T-helper 2 cell (primary cell): ENCODE results near the gene KIF24.
"Not testable (repeated sequence)": the region's sequence is repeated elsewhere in the genome, so short reads cannot be mapped to it uniquely, and the experiment has no call there.

Source experiments
- DNase-seq, 5 experiments: peaks; one replicate each; pipeline versions ENCODE4 v3.0.0 to v3.0.0-alpha.2; 2012 to 2022

KIF24 gene

DNA sequence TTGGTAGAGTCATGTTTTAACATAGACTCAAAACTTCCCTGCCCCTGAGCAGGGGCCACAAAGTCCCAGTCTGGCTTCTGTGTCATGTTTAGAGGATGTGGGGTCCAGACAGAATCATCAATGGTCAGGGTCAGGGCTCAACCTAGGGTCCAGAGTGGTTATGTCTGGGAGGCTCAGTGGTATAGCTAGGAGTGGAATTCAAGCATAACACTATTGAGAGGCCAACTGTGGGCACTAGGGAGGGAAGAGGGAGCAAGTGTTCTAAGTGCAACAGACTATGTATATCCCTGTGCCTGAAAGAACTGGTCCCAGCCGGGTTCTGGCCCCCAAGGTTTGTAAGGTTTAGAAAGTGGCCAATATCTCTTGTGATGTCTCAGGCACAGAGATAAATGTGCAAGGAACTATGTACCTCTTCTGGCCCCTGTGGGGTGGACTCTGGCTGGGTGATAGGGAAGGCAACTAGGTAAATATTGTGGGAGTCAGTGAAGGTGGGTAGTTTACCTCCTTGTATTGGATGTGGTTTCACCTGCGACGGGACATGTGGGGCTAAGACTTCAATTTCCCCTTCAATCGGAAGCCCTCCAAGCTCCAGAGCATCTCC, 33.6 kb upstream of the KIF24 start:
- DNase-seq: no peak

DNA sequence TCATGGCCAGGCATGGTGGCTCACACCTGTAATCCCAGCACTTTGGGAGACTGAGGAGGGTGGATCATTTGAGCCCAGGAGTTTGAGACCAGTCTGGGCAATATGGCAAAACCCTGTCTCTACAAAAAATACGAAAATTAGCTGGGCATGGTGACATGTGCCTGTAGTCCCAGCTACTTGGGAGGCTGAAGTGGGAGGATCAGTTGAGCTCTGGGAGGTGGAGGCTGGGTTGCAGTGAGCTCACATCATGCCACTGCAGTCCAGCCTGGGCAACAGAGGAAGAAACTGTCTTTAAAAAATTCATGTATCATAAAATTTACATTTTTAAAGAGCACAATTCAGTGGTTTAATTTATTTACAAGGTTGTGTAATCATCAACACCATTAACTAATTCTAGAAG, 23.9 kb upstream of the KIF24 start:
- DNase-seq: not testable (repeated sequence)

DNA sequence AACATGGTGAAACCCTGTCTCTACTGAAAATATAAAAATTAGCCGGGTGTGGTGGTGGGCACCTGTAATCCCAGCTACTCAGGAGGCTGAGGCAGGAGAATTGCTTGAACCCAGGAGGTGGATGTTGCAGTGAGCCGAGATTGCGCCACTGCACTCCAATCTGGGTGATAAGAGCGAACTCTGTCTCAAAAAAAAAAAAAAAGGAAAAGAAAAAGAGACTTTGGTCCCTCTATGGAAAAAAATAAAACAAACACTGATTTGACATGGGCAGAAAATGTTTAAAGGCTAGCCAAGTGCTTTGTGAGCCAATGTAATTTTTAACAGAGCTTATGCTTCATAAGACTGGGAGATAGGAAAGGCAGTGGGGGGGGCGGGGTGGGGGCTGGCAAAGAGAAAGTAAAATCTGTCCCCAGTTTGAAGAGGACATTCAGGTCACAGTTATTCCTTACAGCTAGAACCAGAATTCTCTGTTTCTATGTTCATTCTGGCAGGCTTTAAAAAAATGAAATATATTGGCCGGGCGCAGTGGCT, 23.1 kb upstream of the KIF24 start:
- DNase-seq: not testable (repeated sequence)

DNA sequence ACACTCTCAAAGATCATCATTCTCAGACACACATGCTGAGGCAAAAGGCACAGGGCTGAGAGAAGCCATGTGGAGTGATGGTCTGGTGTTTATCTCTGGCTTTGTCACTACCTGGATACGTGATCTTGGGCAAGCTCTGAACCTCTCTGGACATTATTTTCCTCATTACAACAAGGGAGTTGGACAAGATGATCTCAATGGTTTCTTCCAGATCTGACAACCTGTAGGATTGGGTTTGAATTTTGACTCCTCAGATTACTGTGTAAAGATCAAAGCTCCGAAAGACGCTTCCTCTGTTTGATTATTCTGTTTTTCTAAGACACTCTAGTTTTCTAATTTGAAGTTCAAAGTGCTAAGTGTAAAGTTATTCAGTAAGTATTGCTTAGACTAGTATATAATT, 20.3 kb upstream of the KIF24 start:
- no peak for DNase-seq

DNA sequence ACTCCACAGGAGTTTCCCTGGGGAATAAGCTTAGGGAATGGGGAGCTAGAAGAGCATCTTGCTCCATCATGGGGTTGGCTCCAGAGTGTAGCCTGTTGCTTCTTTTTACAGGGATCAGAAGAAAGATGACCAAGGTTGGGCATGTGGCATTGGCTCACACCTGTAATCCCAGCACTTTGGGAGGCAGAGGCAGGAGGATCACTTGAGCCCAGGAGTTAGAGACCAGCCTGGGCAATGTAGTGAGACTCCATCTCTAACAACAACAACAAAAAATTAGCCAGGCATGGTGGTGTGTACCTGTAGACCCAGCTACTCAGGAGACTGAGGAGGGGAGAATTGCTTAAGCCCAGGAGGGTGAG, 18.7 kb upstream of the KIF24 start:
- DNase-seq: no peak

DNA sequence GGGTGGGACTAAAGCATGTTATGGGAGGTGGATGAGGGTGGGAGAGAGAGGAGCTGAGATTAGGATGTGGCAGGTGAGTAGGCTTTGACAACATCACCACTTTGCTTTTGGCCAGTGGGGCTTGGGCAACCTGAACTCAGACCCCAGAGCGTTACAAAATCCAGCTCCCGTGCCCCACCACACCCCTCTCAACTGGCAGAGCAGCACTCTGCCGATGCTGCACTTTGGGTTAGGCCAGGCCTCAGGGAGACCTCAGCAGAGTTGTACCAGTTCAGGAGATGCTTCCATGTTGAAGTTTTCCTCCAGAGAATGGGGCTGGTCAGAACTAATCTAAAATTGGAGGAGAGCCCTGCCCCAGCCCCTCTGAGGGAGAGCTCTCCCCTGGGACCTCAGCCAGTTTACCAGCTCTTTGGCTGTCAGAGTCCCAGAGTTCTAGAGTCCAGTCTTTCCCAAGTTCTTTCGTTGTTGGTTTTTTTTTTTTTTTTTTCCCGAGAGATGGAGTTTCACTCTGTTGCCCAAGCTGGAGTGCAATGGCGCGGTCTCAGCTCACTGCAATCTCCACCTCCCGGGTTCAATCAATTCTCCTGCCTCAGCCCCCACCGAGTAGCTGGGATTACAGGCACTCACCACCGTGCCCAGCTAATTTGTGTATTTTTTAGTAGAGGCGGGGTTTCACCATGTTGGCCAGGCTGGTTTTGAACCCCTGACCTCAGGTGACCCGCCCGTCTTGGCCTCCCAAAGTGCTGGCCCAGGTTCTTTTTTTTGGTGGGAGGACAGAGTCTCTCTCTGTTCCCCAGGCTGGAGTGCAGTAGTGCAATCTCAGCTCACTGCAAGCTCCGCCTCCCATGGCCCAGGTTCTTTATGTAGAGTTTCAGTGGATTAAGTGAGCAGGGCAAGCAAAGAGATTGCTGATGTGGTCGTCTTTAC, 18.1 kb upstream of the KIF24 start:
- DNase-seq: no peak

DNA sequence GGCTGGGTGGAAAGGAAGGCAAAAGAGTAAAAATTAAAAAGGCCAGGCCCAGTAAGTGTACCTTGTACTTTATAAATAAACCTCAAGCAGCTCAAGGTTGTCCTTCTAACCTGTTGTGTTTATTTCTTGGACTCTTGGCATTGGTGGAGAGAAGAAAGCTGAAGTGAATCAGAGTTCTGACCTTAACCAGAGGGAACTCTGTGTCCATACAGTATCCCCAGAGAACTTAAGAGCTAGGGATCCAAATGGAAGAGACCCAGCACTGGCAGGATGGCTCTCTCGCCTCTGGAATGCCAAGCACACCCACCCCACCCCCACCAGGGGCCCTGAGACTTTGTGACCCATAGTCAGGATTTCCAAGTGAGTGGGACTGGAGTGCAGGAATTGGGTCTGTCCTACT, 14.5 kb upstream of the KIF24 start:
- DNase-seq: no peak

DNA sequence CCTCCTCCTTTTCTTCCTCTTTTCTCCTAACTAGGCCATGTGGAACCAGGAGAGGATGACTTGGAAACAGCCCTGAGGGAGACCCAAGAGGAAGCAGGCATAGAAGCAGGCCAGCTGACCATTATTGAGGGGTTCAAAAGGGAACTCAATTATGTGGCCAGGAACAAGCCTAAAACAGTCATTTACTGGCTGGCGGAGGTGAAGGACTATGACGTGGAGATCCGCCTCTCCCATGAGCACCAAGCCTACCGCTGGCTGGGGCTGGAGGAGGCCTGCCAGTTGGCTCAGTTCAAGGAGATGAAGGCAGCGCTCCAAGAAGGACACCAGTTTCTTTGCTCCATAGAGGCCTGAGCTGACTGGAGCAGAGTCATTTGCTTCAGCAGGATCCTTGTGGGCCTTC, 14.0 kb upstream of the KIF24 start:
- DNase-seq: no peak

DNA sequence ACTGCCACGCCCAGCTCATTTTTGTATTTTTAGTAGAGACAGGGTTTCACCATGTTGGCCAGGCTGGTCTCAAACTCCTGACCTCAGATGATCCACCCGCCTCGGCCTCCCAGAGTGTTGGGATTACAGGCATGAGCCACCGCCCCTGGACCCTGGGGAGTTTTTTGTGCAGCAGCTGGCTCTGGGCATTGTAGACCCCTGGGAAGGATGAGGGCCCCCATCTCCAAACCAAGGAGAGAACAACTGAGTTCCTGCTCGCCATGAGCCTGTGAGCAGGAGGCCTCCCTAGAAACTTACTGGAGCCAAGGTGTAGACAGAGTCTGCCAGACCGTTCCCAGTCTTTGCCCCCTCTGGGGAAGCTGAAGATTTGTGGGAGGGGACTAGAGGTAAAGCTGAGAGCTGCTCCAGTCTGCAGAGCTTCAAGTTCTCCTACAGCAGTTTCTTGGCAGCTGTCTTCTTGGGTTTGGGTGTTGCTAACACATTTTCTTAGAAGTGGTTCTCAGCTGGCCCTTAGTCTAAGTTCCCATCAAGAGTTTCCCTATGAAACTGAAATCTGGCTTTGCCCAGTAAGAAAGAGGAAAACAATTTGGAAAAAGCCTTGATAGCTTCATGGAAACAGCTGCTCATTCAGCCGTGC, 12.7 kb upstream of the KIF24 start:
- DNase-seq: no peak

DNA sequence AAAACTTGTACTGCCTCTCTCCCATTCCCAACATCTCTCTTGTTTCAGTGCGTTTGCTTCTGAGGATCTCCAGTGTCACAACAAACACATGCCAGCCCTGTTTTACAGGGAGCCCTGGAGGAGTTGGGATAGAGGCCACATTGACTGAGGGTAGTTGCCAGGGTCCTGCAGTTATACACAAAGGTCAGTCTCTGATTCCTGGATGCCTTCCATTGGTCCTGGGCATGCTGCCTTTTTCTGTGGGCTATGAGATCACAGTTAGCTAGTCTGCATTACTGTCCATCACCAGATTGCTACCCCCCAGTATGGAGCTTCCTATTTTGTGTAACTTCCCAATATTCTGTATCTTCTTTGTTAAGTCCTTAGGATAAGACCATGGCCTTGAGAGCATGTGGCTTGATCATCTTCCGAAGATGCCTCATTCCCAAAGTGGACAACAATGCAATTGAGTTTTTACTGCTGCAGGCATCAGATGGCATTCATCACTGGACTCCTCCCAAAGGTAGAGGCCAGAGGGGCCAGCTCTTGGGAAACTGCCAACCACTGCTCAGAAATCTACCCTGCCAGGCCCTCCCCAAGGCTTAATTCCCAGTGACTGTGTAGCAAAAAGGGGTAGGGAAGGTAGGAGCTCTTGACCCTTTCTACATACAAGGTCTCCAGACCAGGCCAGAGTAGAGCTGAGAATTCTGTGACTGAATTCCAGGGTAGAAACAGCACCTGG, 9.8 kb upstream of the KIF24 start:
- DNase-seq: no peak

DNA sequence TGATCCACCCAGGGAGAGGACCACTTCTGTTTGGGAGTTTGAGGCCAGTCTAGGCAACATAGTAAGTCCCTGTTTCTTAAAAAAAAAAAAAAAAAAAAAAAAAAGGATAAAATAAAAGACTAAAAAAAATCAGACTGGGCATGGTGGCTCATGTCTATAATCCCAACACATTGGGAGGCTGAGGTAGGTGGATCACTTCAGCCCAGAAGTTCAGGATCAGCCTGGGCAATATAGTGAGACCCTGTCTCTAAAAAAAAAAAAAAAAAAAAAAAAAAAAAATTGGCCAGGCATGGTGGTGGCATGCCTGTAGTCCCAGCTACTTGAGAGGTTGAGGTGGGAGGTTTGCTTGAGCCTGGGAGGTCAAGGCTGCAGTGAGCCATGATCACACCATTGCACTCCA, 9.0 kb upstream of the KIF24 start:
- not testable (repeated sequence) for DNase-seq

DNA sequence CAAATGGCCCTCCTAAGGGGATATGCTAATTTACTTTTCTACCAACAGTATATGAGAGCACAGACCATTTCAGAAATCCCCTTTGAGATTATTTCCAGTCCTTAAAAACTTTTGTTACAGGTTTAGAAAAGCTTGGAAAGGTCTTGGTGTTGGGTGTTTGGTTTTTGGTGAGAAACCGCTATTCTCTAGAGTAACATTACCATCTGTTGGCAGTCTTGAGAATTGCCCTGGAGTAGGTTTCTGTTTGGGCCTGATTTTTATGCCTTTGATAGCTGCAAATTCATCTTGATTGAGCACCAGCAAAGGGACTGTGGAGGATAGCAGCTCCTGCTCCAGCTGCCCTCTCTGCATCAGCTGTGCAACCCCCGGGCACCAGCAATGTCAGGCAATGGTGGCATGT, 8.3 kb upstream of the KIF24 start:
- DNase-seq: no peak

DNA sequence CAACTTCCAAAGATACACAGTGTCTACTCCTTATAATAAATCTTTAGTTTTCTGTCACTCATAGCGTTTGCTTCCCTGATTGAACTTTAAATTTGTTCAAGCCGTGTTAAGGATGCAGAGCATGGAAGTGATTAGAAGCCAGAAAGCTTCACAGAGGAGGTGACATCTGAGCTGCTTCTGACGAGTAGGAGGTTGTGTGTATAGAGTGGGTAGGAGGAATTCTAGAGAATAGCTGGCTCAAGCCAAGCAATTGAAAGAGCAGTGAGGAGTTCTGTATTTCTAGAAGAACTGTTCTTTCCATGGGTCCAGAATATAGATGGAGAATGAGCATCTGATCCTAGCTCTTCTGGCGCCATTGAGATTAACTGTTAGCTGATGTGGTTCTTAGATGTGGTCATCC, 6.3 kb upstream of the KIF24 start:
- no peak for DNase-seq

DNA sequence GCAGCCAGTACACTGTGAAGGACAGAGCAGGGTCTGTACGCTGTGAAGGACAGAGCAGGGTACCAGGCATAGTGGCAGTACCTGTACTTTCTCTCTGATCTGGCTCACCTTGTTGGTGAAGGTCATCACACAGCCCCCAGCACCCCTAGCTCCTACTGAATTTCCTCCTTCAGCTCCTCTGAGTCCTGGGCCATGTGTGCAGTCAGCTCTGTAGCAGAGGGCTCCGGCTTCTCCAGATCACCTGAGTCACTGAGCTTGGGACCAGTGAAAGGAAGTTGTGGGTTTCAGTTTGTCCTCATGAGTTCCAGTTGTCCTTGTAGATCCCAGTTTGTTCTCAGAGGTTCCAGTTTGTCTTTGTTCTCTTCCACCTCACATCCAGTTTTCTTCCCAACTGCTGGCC, 5.8 kb upstream of the KIF24 start:
- no peak for DNase-seq

DNA sequence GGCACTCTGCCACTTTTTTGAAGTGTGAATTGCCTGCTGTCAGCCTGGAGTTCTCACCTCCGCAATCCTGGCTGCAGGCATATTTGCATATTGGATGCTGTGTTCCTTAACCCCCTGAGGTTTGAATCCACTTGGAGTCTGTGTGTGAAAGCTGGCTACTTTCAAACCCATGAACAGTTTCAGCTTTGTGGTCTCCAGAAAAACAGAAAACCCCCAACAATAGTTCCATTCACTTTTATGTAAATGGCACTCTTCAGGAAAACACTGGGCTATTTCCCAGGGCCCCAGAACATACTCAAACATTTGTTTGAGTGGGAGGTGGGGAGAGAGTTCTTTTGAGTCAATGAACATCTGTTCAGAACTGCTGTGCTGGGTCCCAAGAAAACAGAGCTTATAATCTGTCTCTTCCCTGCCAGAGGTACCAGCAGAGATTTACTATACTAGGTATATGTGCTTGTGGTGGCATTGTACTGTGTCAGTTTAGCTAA, 5.3 kb upstream of the KIF24 start:
- DNase-seq: no peak

DNA sequence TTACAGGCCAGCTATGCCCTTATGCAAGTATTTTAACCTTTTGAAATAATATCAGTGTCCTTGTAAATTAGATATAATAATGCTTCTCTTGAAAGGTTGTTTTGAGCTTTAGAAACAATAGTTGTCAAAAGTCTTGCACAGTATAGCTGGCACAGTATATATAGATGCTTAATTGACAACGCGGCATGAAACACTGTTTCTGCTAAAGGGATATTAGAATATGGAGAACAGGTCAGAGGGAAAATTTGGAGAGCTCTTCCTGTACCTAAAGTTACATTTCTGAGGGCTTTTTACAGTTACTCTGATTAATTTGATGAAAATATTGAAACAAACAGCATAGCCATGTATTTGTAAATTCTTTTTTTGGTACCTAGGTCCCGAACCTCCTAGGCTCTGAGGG, 4.8 kb upstream of the KIF24 start:
- no peak for DNase-seq

DNA sequence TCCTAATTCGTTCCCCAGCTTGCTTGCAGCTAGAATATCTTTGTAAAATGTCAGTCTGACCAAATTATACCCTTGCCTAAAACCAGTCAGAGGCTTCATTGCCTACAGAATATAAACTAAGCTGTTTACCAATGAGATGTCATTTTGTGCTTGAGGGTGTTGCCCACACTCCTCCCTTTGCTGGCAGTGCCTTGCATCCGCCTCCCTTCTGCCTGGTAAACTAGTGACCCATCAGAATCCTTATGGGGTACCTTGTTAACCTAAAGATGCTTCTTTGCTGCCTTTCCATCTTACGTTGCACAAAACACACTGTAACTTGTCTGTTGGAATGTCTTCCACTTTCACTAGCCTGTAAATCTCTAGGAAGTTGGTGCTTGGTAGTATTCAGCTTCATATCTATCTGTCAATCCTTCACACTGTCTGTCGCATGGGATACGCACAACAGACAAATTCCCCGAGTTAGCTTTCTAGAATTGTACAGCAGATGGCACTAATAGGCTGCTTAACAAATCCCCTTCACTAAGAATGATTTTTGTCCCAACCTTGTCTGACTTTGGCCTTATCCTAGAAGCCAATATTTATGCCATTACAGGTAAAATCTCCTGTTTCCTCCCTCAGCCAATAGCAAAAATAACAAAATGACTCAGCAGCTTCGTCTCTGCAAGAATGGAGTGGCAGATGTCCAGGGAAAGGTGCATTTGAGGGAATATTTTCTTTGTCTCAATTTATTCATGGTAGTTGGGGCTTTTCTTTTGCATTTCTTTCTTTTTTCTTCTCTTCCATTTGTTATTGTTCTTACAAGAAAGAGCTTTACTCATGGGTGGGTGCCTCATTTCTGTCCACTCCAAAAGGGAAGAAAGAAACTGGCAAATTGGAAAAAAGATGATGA, 3.3 kb upstream of the KIF24 start:
- peak in 1 of 5 experiments; percentile 42 for DNase-seq

DNA sequence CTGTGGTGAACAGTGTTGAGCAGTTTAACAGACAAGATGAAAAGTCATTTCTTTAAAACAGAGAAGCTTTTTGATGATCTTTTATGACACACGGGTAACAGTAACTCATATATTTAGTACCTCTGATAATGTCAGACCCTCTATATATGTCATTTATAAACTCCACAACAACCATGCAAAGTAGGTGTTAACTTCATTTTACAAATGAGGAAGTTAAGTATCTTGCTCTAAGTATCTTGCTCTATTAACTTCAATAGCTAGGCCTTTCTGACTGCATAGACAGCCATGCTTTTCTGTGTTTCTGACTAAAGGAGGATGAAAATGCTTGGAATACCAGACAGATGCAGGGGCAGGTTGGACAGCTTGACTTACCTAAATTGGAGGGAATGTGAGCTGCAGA, 2.1 kb upstream of the KIF24 start:
- no peak for DNase-seq

DNA sequence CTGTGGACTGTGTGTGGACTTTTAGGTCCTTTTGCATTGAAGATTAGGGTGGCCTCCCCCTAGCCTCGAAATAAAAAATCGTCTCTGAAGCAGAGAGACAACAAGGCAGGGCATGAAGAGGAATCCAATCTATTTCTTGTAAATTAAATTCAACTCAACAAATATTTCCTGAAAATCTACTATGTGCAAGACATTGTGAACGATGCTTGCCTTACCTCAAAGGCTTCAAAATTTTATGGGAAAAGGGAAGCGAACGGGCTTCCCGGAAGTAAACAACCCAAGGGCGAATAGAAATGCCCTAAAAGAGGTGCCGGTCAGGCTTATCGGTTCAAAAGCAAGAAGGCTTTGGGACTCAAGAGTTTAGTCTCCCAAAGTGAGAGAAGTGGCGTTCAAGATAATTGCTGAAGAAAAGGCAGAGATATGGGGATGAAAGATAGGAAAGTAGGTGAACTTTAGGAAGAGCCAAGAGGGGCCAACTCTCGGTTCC, 525 bp downstream of the KIF24 start:
- DNase-seq: no peak

DNA sequence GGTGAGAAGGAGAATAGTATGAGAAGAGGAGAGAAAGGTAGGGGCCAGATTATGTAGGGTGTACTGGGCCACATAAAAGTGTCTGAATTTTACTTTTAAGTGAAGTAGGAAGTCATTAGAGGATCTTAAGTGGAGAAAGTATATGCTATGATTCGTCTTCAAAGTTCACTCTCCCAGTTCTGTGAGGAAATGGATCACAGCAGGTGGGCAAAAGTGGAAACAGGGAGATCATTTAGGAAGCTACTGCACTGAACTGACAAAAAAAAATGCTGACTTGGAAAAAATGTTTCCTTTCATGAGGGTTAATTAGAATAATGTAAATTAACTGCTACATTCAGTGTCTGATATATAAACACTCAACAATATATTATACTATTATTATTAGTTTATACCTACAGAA, 2.4 kb downstream of the KIF24 start:
- no peak for DNase-seq

DNA sequence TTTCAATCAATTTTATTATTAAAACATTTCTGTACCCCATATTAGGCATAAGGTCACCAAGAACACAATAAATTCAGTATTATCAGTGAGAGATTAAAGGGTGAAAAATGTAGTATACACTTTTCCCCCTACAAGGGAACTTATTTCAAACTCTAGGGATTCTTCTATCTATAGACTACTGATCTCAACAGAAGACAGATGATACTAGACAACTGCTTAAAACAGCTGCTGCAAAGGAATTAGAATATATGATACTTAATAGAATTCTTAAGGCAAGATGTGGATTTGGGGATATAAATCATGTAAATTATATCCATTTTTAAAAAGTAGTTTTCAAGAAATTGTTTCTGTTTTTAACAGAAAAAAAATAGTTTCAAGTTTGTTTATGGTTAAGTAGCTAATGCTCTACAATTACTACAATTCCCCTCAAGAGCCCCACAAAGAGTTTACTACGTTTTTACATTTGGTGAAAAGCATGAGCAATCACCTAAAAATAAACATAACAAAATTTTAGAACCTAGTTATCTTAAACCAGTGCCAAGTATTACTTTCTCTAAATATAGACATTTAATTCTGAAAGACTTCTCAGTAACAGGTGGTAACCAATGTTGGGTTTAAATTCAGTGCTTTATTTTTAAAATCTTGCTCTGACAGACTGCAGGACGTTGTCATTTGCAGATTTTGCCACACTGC, 6.0 kb downstream of the KIF24 start:
- no peak for DNase-seq
